Measurements from ENCODE around the gene FAM210A. TPM values are rescaled to one million over a fixed set of nuclear protein-coding genes. Genes with fewer than 3 reads are reported as not detected.

FAM210A gene
- total RNA-seq, 1 experiment from 2014 or later = 26.2 TPM

DNA sequence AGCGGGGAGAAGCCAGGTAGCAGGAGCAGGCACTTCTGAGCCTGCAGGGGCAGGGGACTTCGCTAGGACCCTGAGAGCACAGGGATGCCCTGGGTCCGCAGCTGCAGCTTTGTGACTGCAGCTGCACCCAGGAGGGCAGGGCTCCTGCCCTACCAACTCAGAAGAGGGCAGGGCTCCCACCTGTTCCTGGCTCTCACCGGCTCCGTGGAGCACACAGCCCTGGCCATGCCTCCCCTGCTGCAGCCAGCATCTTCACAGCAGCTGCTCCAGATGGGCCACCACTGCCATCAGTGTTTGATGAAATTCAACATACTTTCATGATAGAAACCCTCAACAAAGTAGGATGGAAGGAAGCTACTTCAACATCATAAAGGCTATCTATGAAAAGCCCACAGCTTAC is 92.7 kb downstream of the FAM210A start:
- DNase-seq (ENCODE audit: low read depth, low spot score) = no peak
- Histone ChIP-seq H3K27ac (ENCODE audit: low read depth, low read length) (no peak overlapping the region), H3K36me3 (ENCODE audit: control insufficient read depth in 1 of 2, insufficient read depth in 2 of 2, low read length in 2 of 2) (no peaks in the 10 kb centered on the region), H3K4me2 (ENCODE audit: low read length) (no peak overlapping the region), H3K9me3 (ENCODE audit: control insufficient read depth in 1 of 2, insufficient read depth in 1 of 2, low read depth in 1 of 2, low read length in 2 of 2) (peaks cover 0 to 9% of the 10 kb centered on the region in 2 experiments; a peak in 2 of 4 replicates), H3K4me1 (ENCODE audit: control insufficient read depth in 1 of 2, insufficient read depth in 2 of 2, low read length in 2 of 2) (no peaks in the 10 kb centered on the region), H4K20me1 (ENCODE audit: insufficient read depth) (no peaks in the 10 kb centered on the region), H3K27me3 (ENCODE audit: insufficient read depth, low read length) (no peaks in the 10 kb centered on the region), H3K9me2 (ENCODE audit: insufficient read depth) (no peaks in the 10 kb centered on the region), H3K9ac (ENCODE audit: low read length) (no peak overlapping the region), H2AFZ (ENCODE audit: low read depth, low read length, poor library complexity, severe bottlenecking) (no peak overlapping the region), H3K4me3 (replicated peaks in 1 of 2; ENCODE audit: low read depth in 1 of 2, low read length in 2 of 2) (no peak overlapping the region), H3K79me2 (ENCODE audit: insufficient read depth, low read length) (no peaks in the 10 kb centered on the region)
- no peak for TF ChIP-seq ZFX (IDR thresholded peaks at IDR 0.05)
- no peak for TF ChIP-seq JUND (IDR thresholded peaks at IDR 0.05)
- no peak for TF ChIP-seq EZH2 (IDR thresholded peaks at IDR 0.05)
- TF ChIP-seq, protein P1, sequence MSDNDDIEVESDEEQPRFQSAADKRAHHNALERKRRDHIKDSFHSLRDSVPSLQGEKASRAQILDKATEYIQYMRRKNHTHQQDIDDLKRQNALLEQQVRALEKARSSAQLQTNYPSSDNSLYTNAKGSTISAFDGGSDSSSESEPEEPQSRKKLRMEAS (IDR thresholded peaks at IDR 0.05) = no peak
- no peak for TF ChIP-seq EZH2phosphoT487 (IDR thresholded peaks at IDR 0.05; ENCODE audit: borderline replicate concordance)
- no peak for TF ChIP-seq ZNF274 (IDR thresholded peaks at IDR 0.05; ENCODE audit: low read depth, low read length)
- no peak for TF ChIP-seq SP1 (IDR thresholded peaks at IDR 0.05; ENCODE audit: low read depth)
- TF ChIP-seq, protein P2, sequence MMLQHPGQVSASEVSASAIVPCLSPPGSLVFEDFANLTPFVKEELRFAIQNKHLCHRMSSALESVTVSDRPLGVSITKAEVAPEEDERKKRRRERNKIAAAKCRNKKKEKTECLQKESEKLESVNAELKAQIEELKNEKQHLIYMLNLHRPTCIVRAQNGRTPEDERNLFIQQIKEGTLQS (IDR thresholded peaks at IDR 0.05) = no peak
- no peak for TF ChIP-seq ELF1 (IDR thresholded peaks at IDR 0.05; ENCODE audit: borderline replicate concordance, low read depth)
- no peak for TF ChIP-seq POLR2A (IDR thresholded peaks at IDR 0.05; ENCODE audit: borderline replicate concordance, extremely low read depth, insufficient read depth, insufficient read length)
- CTCF ChIA-PET = no interaction called here
- BruUV-seq (replicated peaks) = no TSS peak
- intact Hi-C loops (cut with micrococcal nuclease) = loop anchor here (5.0 to 10.0 kb wide), 2 partner anchors 689 to 906 kb away; partner anchors contain the start of gene SEH1L
- POLR2A ChIA-PET = no interaction called here
- no peak for ATAC-seq
- RAD21 ChIA-PET (ENCODE audit: low non-redundant PET in 1 of 2, low total read pairs in 2 of 2, uncharacterized antibody in 2 of 2, unreplicated experiment in 2 of 2) = no interaction called here

DNA sequence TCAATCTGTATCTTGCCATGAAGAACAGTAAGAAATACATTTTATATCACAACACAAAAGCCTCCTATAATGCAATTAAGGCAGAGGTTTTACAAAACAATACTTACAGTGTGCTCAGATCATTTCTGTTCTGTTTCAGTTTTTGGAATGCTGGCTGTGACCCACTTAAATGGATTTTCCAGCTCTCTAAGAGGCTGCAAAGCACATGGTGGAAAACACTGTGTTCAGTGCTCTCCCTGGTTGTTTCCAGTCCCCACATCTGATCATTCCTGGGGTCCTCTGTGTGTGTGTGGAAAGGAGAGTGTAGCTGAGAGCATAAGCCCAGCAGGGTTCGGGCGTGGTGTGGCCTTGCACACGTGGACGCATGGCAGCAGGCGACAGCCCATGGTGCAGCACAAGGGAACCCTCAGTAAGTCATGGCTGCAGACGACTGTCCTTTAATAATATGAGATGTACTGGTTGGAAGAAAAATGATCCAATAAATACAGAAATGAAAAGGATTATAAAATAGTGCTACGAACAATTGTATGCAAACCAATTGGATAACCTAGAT is 95.6 kb downstream of the FAM210A start:
- Histone ChIP-seq H3K4me2 (ENCODE audit: low read length) (no peak overlapping the region), H3K27ac (ENCODE audit: low read depth, low read length) (no peak overlapping the region), H3K4me1 (ENCODE audit: control insufficient read depth in 1 of 2, insufficient read depth in 2 of 2, low read length in 2 of 2) (no peaks in the 10 kb centered on the region), H3K79me2 (ENCODE audit: insufficient read depth, low read length) (no peaks in the 10 kb centered on the region), H3K27me3 (ENCODE audit: insufficient read depth, low read length) (no peaks in the 10 kb centered on the region), H3K4me3 (replicated peaks in 1 of 2; ENCODE audit: low read depth in 1 of 2, low read length in 2 of 2) (no peak overlapping the region), H3K9me2 (ENCODE audit: insufficient read depth) (no peaks in the 10 kb centered on the region), H3K9ac (ENCODE audit: low read length) (no peak overlapping the region), H3K9me3 (ENCODE audit: control insufficient read depth in 1 of 2, insufficient read depth in 1 of 2, low read depth in 1 of 2, low read length in 2 of 2) (peaks cover 0 to 9% of the 10 kb centered on the region in 2 experiments; a peak in 2 of 4 replicates), H2AFZ (ENCODE audit: low read depth, low read length, poor library complexity, severe bottlenecking) (no peak overlapping the region), H4K20me1 (ENCODE audit: insufficient read depth) (no peaks in the 10 kb centered on the region), H3K36me3 (ENCODE audit: control insufficient read depth in 1 of 2, insufficient read depth in 2 of 2, low read length in 2 of 2) (no peaks in the 10 kb centered on the region)
- no TSS peak for BruUV-seq (replicated peaks)
- POLR2A ChIA-PET = no interaction called here
- RAD21 ChIA-PET (ENCODE audit: low non-redundant PET in 1 of 2, low total read pairs in 2 of 2, uncharacterized antibody in 2 of 2, unreplicated experiment in 2 of 2) = no interaction called here
- no peak for ATAC-seq
- intact Hi-C loops (cut with micrococcal nuclease) = loop anchor here (1.0 to 10.0 kb wide), 6 partner anchors 72 to 903 kb away; partner anchors contain the start of gene SEH1L
- CTCF ChIA-PET = no interaction called here
- DNase-seq (ENCODE audit: low read depth, low spot score) = no peak
- TF ChIP-seq SP1 (IDR thresholded peaks at IDR 0.05; ENCODE audit: low read depth) (no peak), SIN3A (IDR thresholded peaks at IDR 0.05; ENCODE audit: low read depth) (no peak), YY1 (IDR thresholded peaks at IDR 0.05; ENCODE audit: extremely low read depth, insufficient replicate concordance, low read depth, low read length) (no peak), JUND (IDR thresholded peaks at IDR 0.05) (no peak), CBX3 (IDR thresholded peaks at IDR 0.05; ENCODE audit: low read depth) (no peak), RAD21 (IDR thresholded peaks at IDR 0.05; ENCODE audit: low read depth) (no peak), EZH2phosphoT487 (IDR thresholded peaks at IDR 0.05; ENCODE audit: borderline replicate concordance) (no peak), TCF7L2 (IDR thresholded peaks at IDR 0.05; ENCODE audit: borderline replicate concordance, extremely low read depth, insufficient read depth, insufficient read length) (no peak), CEBPB (IDR thresholded peaks at IDR 0.05; ENCODE audit: low read depth) (no peak)
- TF ChIP-seq, protein P1 (IDR thresholded peaks at IDR 0.05) = no peak
- TF ChIP-seq, protein P3, sequence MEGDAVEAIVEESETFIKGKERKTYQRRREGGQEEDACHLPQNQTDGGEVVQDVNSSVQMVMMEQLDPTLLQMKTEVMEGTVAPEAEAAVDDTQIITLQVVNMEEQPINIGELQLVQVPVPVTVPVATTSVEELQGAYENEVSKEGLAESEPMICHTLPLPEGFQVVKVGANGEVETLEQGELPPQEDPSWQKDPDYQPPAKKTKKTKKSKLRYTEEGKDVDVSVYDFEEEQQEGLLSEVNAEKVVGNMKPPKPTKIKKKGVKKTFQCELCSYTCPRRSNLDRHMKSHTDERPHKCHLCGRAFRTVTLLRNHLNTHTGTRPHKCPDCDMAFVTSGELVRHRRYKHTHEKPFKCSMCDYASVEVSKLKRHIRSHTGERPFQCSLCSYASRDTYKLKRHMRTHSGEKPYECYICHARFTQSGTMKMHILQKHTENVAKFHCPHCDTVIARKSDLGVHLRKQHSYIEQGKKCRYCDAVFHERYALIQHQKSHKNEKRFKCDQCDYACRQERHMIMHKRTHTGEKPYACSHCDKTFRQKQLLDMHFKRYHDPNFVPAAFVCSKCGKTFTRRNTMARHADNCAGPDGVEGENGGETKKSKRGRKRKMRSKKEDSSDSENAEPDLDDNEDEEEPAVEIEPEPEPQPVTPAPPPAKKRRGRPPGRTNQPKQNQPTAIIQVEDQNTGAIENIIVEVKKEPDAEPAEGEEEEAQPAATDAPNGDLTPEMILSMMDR (IDR thresholded peaks at IDR 0.05 in 2 of 3, conservative IDR thresholded peaks at IDR 0.05 in 1 of 3; ENCODE audit: borderline replicate concordance in 1 of 3, insufficient read depth in 1 of 3, low read depth in 2 of 3, low read length in 2 of 3) = no peak

Measured in HCT116 (cell line).